Kidney (tissue), 14 donors: Measurements from ENCODE around the gene LRRTM2. TPM values are rescaled to one million over a fixed set of nuclear protein-coding genes. Genes with fewer than 3 reads are reported as not detected.

Experiments used
- DNase-seq, 5 donors: peaks; one replicate each; pipeline ENCODE4 v3.0.0-alpha.2; 2013 to 2020
- FAIRE-seq: peaks from 2 replicates; lab custom pipeline; 2012; peaks lifted over from hg19 to GRCh38; lab: Jason Lieb, UNC
- H3K27ac ChIP-seq, 2 donors: one replicate each; pipeline ENCODE4 v1.7.0; 2013; ENCODE audit warnings: low read depth in 2 of 2, low read length in 2 of 2, inconsistent platforms in 1 of 2
- H3K27me3 ChIP-seq: one replicate; pipeline ENCODE4 v1.7.1; 2013; ENCODE audit warnings: low read length, inconsistent platforms; ENCODE audit not compliant: control insufficient read depth, insufficient read depth
- H3K36me3 ChIP-seq, 3 donors: one replicate each; pipeline versions ENCODE4 v1.7.0 to v1.7.1; 2013; ENCODE audit warnings: low read length in 3 of 3, control low read depth in 1 of 3, inconsistent platforms in 1 of 3; ENCODE audit not compliant: insufficient read depth in 3 of 3, control insufficient read depth in 2 of 3
- H3K4me1 ChIP-seq, 3 donors: one replicate each; pipeline versions ENCODE4 v1.7.0 to v1.7.1; 2013; ENCODE audit warnings: low read length in 3 of 3, inconsistent platforms in 1 of 3, low read depth in 1 of 3; ENCODE audit not compliant: control insufficient read depth in 2 of 3, insufficient read depth in 2 of 3
- H3K4me3 ChIP-seq, 3 donors: one replicate each; pipeline versions ENCODE4 v1.7.0 to v1.8.1; 2013; ENCODE audit warnings: low read length in 3 of 3, control low read depth in 1 of 3, inconsistent platforms in 1 of 3
- H3K9ac ChIP-seq, 3 donors: one replicate each; pipeline versions ENCODE4 v1.7.0 to v1.7.1; 2013; ENCODE audit warnings: low read length in 3 of 3, control low read depth in 1 of 3, inconsistent platforms in 1 of 3
- H3K9me3 ChIP-seq, 3 donors: one replicate each; pipeline versions ENCODE4 v1.7.0 to v1.7.1; 2013; ENCODE audit warnings: low read length in 3 of 3, control low read depth in 1 of 3, inconsistent platforms in 1 of 3; ENCODE audit not compliant: control insufficient read depth in 2 of 3, insufficient read depth in 1 of 3
- CTCF ChIP-seq: IDR thresholded peaks from 3 replicates; pipeline ENCODE4 v1.5.1; 2012; ENCODE audit warnings: mild to moderate bottlenecking, moderate library complexity, borderline replicate concordance; ENCODE audit not compliant: insufficient read depth; ENCODE audit errors: extremely low read depth
- intact Hi-C: fragments of 100-400 bp; cut with DNase I; formaldehyde crosslinking; loops from one replicate; pipeline ENCODE4 v1.11.1; 2022
- polyA plus RNA-seq: library from polyadenylated mRNA; stranded (reverse); fragments of 350-450 nt; fragmentation: Illumina TruSeq; extraction: RNeasy Lipid Tissue Mini Kit (QIAGEN cat#74804); gene quantifications from one replicate; pipeline ENCODE4 v1.2.3, GENCODE V29; 2014; ENCODE audit warnings: low read depth, low replicate concordance; ENCODE audit not compliant: insufficient read depth
- total RNA-seq: library from RNA; stranded (reverse); fragmentation: NEBNext Ultra II Directional; extraction: Animal tissue kit (Norgen Biotek cat#: 25700); gene quantifications from one replicate; pipeline ENCODE4 v1.2.1, GENCODE V29; 2021
- donor health status: control.
- donor health status: control.
- donor health status: control.
- donor health status: control.
- donor health status: control.
- donor health status: DM: yes; HTN: yes; CAD: no.
- donor health status: Normal renal cell carcinoma (clear cell type).

Gene LRRTM2
- total and polyA plus RNA-seq, 2 donors from 2014 or later = 0.03 TPM; not detected in 1

DNA sequence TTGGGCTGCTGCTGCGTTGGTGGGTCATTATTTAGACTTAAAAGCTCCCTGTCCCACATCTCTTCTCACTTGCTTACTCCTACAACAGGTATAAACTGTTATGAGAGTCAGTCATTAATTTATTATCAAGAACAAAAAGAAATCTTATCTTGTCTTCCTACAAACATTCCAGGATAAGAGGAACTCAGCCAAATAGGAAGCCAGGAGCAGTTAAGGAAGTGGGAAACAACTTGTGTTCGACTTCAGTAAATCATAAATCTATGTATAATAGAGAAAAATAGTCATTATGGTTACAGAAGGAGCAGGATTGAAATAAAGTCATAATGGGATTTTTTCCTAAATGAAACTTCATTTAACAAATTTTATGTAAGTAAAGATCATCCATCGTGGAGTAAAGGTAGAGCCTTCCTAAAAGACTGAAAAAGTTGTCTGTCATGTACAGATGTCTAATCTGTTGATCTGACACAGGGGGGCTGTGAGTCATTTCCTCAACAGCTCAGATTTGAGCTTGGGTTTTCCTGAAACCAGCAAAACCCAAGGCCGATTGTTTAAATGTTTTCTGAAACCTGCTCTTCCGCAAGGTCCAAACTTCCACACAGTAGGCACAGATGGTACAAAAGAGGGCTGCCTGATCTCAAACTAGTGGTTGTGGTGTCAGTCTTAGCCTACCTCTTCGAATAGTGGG lies 25.3 kb upstream of the LRRTM2 start:
- no peaks in the 10 kb centered on the region for H3K27me3 ChIP-seq
- no peak for TF ChIP-seq CTCF
- no peaks in the 10 kb centered on the region for H3K9me3 ChIP-seq
- DNase-seq (no peak), FAIRE-seq (peak; percentile 41)
- intact Hi-C loops = no loop called here
- H3K4me3 ChIP-seq = no peak overlapping the region
- H3K9ac ChIP-seq = no peak overlapping the region
- no peak overlapping the region for H3K27ac ChIP-seq
- H3K36me3 ChIP-seq = peaks cover 0 to 5% (median 0%) of the 10 kb centered on the region in 3 donors
- peaks cover 0 to 12% (median 0%) of the 10 kb centered on the region in 3 donors for H3K4me1 ChIP-seq

DNA sequence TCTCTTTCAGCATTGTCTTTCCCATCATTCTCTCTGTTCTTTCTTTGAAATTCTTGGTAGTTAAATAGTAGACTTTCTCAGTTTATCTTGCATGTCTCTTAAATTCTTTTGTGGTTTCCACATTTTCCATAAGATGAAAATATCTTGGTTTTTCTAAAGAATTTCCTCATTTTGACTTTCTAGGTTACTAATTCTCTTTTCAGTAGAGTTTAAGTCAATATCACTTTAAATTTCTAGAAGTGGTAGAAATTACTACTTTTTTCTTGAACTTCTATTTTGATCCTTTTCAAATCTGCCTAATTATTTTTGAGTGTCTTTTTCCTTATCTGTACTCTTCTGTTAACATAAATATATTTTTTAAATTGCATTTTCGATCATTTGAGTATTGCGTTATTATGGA lies 23.6 kb upstream of the LRRTM2 start:
- intact Hi-C loops = no loop called here
- Histone ChIP-seq H3K27me3 (no peaks in the 10 kb centered on the region), H3K27ac (no peak overlapping the region), H3K9me3 (no peaks in the 10 kb centered on the region), H3K36me3 (peaks cover 0 to under 1% (median 0%) of the 10 kb centered on the region in 3 donors), H3K4me3 (no peak overlapping the region), H3K9ac (no peak overlapping the region), H3K4me1 (peaks cover 0 to 12% (median 0%) of the 10 kb centered on the region in 3 donors)
- no peak for DNase-seq
- TF ChIP-seq CTCF = no peak
- peak; percentile 50 for FAIRE-seq

- Histone ChIP-seq H3K27me3 (no peaks in the 10 kb centered on the region), H3K4me1 (peaks cover 0 to 12% (median 0%) of the 10 kb centered on the region in 3 donors), H3K9ac (no peak overlapping the region), H3K9me3 (no peaks in the 10 kb centered on the region), H3K4me3 (no peak overlapping the region), H3K27ac (no peak overlapping the region), H3K36me3 (no peaks in the 10 kb centered on the region)
- FAIRE-seq = no peak
- intact Hi-C loops = no loop called here
- TF ChIP-seq CTCF = no peak
- DNase-seq = peak in 1 of 5 donors; percentile 19
Measured at GRCh38 chr5:138898299-138898698, 23.2 kb upstream of the LRRTM2 start.

- no peak overlapping the region for H3K9ac ChIP-seq
- no peak overlapping the region for H3K4me3 ChIP-seq
- H3K4me1 ChIP-seq = peaks cover 0 to 12% (median 0%) of the 10 kb centered on the region in 3 donors
- TF ChIP-seq CTCF = no peak
- peaks cover 0 to 2% (median 0%) of the 10 kb centered on the region in 3 donors for H3K36me3 ChIP-seq
- intact Hi-C loops = no loop called here
- FAIRE-seq = no peak
- H3K27me3 ChIP-seq = no peaks in the 10 kb centered on the region
- H3K27ac ChIP-seq = no peak overlapping the region
- H3K9me3 ChIP-seq = no peaks in the 10 kb centered on the region
- no peak for DNase-seq
Measured at GRCh38 chr5:138895918-138896317, 20.8 kb upstream of the LRRTM2 start.
